ENCODE results near the gene MT3. TPM values are rescaled to one million over a fixed set of nuclear protein-coding genes. Genes with fewer than 3 reads are reported as not detected.
A peak's percentile ranks its signal among the peaks of the same experiment; 100 is the strongest.
"Not testable (repeated sequence)": the region's sequence is repeated elsewhere in the genome, so short reads cannot be mapped to it uniquely, and the experiment has no call there.

MT3 gene
- total RNA-seq, 1 experiment from 2014 or later: not detected

- no peak for DNase-seq (ENCODE audit: low read depth)
Measured at GRCh38 chr16:56580391-56581048, 8.8 kb upstream of the MT3 start.

GRCh38 chr16:56582911-56583310, 6.4 kb upstream of the MT3 start:
- not testable (repeated sequence) for DNase-seq (ENCODE audit: low read depth)

GRCh38 chr16:56583351-56584168, 5.8 kb upstream of the MT3 start:
- DNase-seq (ENCODE audit: low read depth): no peak

- DNase-seq (ENCODE audit: low read depth): no peak
Measured at GRCh38 chr16:56584276-56584675, 5.1 kb upstream of the MT3 start.

GRCh38 chr16:56588781-56589140, 567 bp upstream of the MT3 start:
- DNase-seq (ENCODE audit: low read depth): no peak

- DNase-seq (ENCODE audit: low read depth): no peak
Measured at GRCh38 chr16:56591377-56592060, 2.2 kb downstream of the MT3 start.

GRCh38 chr16:56593573-56594291, 4.4 kb downstream of the MT3 start:
- DNase-seq (ENCODE audit: low read depth): no peak

- DNase-seq (ENCODE audit: low read depth): no peak
Measured at GRCh38 chr16:56594292-56594619, 4.9 kb downstream of the MT3 start.

- DNase-seq (ENCODE audit: low read depth): peak; percentile 71
Measured at GRCh38 chr16:56600398-56600999, 11.2 kb downstream of the MT3 start.

- DNase-seq (ENCODE audit: low read depth): no peak
Measured at GRCh38 chr16:56601325-56601724, 12.0 kb downstream of the MT3 start.

- DNase-seq (ENCODE audit: low read depth): peak; percentile 41
Measured at GRCh38 chr16:56603589-56603988, 14.3 kb downstream of the MT3 start.

GRCh38 chr16:56604966-56605365, 15.6 kb downstream of the MT3 start:
- no peak for DNase-seq (ENCODE audit: low read depth)

GRCh38 chr16:56605475-56605874, 16.1 kb downstream of the MT3 start:
- DNase-seq (ENCODE audit: low read depth): no peak

- DNase-seq (ENCODE audit: low read depth): peak; percentile 86
Measured at GRCh38 chr16:56606071-56606475, 16.7 kb downstream of the MT3 start.

GRCh38 chr16:56606476-56607108, 17.3 kb downstream of the MT3 start:
- DNase-seq (ENCODE audit: low read depth): peak; percentile 95

GRCh38 chr16:56607109-56607618, 17.8 kb downstream of the MT3 start:
- DNase-seq (ENCODE audit: low read depth): peak; percentile 99

- DNase-seq (ENCODE audit: low read depth): no peak
Measured at GRCh38 chr16:56607675-56608042, 18.3 kb downstream of the MT3 start.

- peak; percentile 98 for DNase-seq (ENCODE audit: low read depth)
Measured at GRCh38 chr16:56608043-56608875, 18.9 kb downstream of the MT3 start, which contains the start of gene MT2A. TSS of gene MT2A (plus strand) at chr16:56608584. CDS start at chr16:56608656, 72 bp downstream.

- peak; percentile 46 for DNase-seq (ENCODE audit: low read depth)
Measured at GRCh38 chr16:56608876-56609462, 19.6 kb downstream of the MT3 start.

Measured in LHCN-M2 (cell line).